Measurements from ENCODE around the gene CDH15.

The CDH15 gene

DNA sequence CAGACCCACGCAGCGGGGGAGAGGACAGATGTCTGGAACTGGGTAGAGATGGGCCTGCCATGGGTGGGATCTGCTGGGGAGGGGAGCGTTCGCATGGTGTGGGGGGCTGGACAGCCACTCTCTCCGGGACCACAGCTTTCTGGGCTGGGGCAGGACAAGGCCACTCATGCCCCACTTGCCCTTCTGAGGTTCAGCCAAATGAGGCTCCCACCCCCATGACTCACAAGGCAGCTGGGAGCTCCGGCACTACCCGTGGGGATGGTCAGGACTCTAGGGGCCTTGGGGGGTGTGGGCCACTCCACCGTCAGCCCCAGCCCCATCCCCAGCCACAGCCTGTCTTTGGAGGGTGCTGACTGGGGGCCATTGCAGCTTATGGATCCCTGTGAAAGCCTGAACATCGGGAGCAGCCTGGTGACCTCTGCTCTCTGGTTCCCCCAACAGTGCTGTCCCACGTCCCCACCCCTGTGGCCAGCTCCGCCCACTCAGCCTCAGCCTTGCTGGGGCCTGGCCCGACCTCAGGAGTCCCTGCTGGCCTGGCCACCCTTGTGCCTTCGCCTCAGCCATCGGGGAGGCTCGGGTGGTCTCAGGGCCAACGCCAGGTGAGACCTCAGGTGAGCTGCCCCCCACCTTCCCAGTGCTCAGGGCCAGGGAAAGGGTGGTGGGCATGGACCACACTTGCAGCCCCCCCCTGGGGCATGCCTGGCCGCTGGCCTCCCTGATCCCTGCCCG, 4.7 kb upstream of the CDH15 start:
- Histone ChIP-seq H3K9me3 (ENCODE audit: insufficient read depth, low read length) (no peaks in the 10 kb centered on the region), H3K36me3 (ENCODE audit: low read length) (no peaks in the 10 kb centered on the region), H3K27ac (ENCODE audit: low read depth, low read length) (no peak overlapping the region), H3F3A (ENCODE audit: insufficient read depth) (no peaks in the 10 kb centered on the region), H3K4me3 (ENCODE audit: insufficient read depth, low read length, poor library complexity, severe bottlenecking) (no peak overlapping the region), H3K9me2 (replicated peaks; ENCODE audit: insufficient read depth, low read length) (no peaks in the 10 kb centered on the region), H4K20me1 (ENCODE audit: low read depth, low read length) (no peaks in the 10 kb centered on the region), H3K79me2 (ENCODE audit: insufficient read depth, low read length) (no peaks in the 10 kb centered on the region), H3K4me2 (ENCODE audit: low read depth, low read length, poor library complexity, severe bottlenecking) (no peak overlapping the region), H3K27me3 (ENCODE audit: low read length) (no peaks in the 10 kb centered on the region), H2AFZ (ENCODE audit: low read depth, low read length, severe bottlenecking) (no peak overlapping the region), H3K9ac (ENCODE audit: low read length) (no peak overlapping the region; the same call in 1 of the 2 replicates)
- TF ChIP-seq EZH2phosphoT487 (conservative IDR thresholded peaks at IDR 0.05; ENCODE audit: low read length) (no peak), CTCF (IDR thresholded peaks at IDR 0.05; ENCODE audit: insufficient read depth, low read length, poor library complexity, severe bottlenecking) (no peak)

- Histone ChIP-seq H2AFZ (ENCODE audit: low read depth, low read length, severe bottlenecking) (no peak overlapping the region), H3F3A (ENCODE audit: insufficient read depth) (no peaks in the 10 kb centered on the region), H3K79me2 (ENCODE audit: insufficient read depth, low read length) (no peaks in the 10 kb centered on the region), H3K36me3 (ENCODE audit: low read length) (no peaks in the 10 kb centered on the region), H3K4me3 (ENCODE audit: insufficient read depth, low read length, poor library complexity, severe bottlenecking) (no peak overlapping the region), H3K9me2 (replicated peaks; ENCODE audit: insufficient read depth, low read length) (no peaks in the 10 kb centered on the region), H3K9me3 (ENCODE audit: insufficient read depth, low read length) (no peaks in the 10 kb centered on the region), H3K4me2 (ENCODE audit: low read depth, low read length, poor library complexity, severe bottlenecking) (no peak overlapping the region), H3K27ac (ENCODE audit: low read depth, low read length) (no peak overlapping the region), H4K20me1 (ENCODE audit: low read depth, low read length) (no peaks in the 10 kb centered on the region), H3K27me3 (ENCODE audit: low read length) (no peaks in the 10 kb centered on the region), H3K9ac (ENCODE audit: low read length) (no peak overlapping the region; the same call in 1 of the 2 replicates)
- no peak for TF ChIP-seq EZH2phosphoT487 (conservative IDR thresholded peaks at IDR 0.05; ENCODE audit: low read length)
- peak; percentile 68 for TF ChIP-seq CTCF (IDR thresholded peaks at IDR 0.05; ENCODE audit: insufficient read depth, low read length, poor library complexity, severe bottlenecking)
Measured at GRCh38 chr16:89167425-89167941, 4.1 kb upstream of the CDH15 start.

GRCh38 chr16:89168381-89169189, 3.0 kb upstream of the CDH15 start:
- no peaks in the 10 kb centered on the region for H3K27me3 ChIP-seq (ENCODE audit: low read length)
- no peak overlapping the region for H3K27ac ChIP-seq (ENCODE audit: low read depth, low read length)
- H3K4me2 ChIP-seq (ENCODE audit: low read depth, low read length, poor library complexity, severe bottlenecking) = no peak overlapping the region
- H3K9me2 ChIP-seq (replicated peaks; ENCODE audit: insufficient read depth, low read length) = no peaks in the 10 kb centered on the region
- no peak for TF ChIP-seq EZH2phosphoT487 (conservative IDR thresholded peaks at IDR 0.05; ENCODE audit: low read length)
- no peak for TF ChIP-seq CTCF (IDR thresholded peaks at IDR 0.05; ENCODE audit: insufficient read depth, low read length, poor library complexity, severe bottlenecking)
- H3K36me3 ChIP-seq (ENCODE audit: low read length) = no peaks in the 10 kb centered on the region
- no peaks in the 10 kb centered on the region for H3K9me3 ChIP-seq (ENCODE audit: insufficient read depth, low read length)
- no peak overlapping the region for H2AFZ ChIP-seq (ENCODE audit: low read depth, low read length, severe bottlenecking)
- H3K79me2 ChIP-seq (ENCODE audit: insufficient read depth, low read length) = no peaks in the 10 kb centered on the region
- H3F3A ChIP-seq (ENCODE audit: insufficient read depth) = no peaks in the 10 kb centered on the region
- H4K20me1 ChIP-seq (ENCODE audit: low read depth, low read length) = no peaks in the 10 kb centered on the region
- H3K9ac ChIP-seq (ENCODE audit: low read length) = no peak overlapping the region
- H3K4me3 ChIP-seq (ENCODE audit: insufficient read depth, low read length, poor library complexity, severe bottlenecking) = no peak overlapping the region

Data from SU-DHL-6 (cell line).